ENCODE results near the gene ADH1C. TPM values are rescaled to one million over a fixed set of nuclear protein-coding genes. Genes with fewer than 3 reads are reported as not detected.
"Not testable (repeated sequence)": the region's sequence is repeated elsewhere in the genome, so short reads cannot be mapped to it uniquely, and the experiment has no call there.

Gene ADH1C
- total RNA-seq, 2 experiments from 2014 or later: not detected

DNA sequence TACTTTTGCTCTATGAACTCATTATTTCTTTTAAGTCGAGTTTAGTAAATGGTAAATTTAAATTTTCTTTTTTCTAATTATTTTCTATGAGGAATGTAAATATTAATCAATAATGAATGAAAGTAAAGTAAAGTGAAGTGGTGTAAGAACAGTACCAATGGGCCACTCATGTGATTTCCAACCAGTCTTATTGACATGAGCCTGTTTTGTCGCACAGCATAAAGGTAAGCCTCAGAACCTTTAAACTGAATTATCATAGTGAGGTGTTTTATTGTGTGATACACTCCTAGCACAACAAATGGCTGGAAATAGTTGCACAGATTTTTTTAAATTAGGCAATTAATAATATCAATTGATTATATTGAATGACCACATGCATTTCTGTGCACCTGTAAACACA lies 1.1 kb downstream of the ADH1C start:
- no peak for DNase-seq (ENCODE audit: low spot score)
- Histone ChIP-seq H2AFZ (ENCODE audit: low read length) (no peak overlapping the region), H3K9me2 (ENCODE audit: insufficient read depth, low read length) (no peaks in the 10 kb centered on the region), H3K9me3 (ENCODE audit: low read length) (no peaks in the 10 kb centered on the region), H3K79me2 (ENCODE audit: insufficient read depth, low read depth, low read length) (no peaks in the 10 kb centered on the region), H3K27ac (ENCODE audit: low read depth, low read length, poor library complexity, severe bottlenecking) (no peak overlapping the region), H3K36me3 (ENCODE audit: insufficient read depth, low read length) (no peaks in the 10 kb centered on the region), H3K4me3 (ENCODE audit: low read depth, low read length, poor library complexity, severe bottlenecking) (no peak overlapping the region), H3K4me2 (ENCODE audit: low read length) (no peak overlapping the region), H4K20me1 (ENCODE audit: insufficient read depth, low read length) (no peaks in the 10 kb centered on the region), H3K4me1 (ENCODE audit: insufficient read depth, low read length, poor library complexity, severe bottlenecking) (no peaks in the 10 kb centered on the region)
- CTCF ChIA-PET (ENCODE audit: unreplicated experiment): no interaction called here
- intact Hi-C loops (cut with micrococcal nuclease; ENCODE audit: unreplicated experiment): no loop called here
- BruUV-seq (replicated peaks): no TSS peak
- POLR2A ChIA-PET: no interaction called here
- TF ChIP-seq EZH2phosphoT487 (IDR thresholded peaks at IDR 0.05; ENCODE audit: borderline replicate concordance, low read depth, low read length) (no peak), CTCF (conservative IDR thresholded peaks at IDR 0.05; ENCODE audit: low read length) (no peak)

- Histone ChIP-seq H3K4me1 (ENCODE audit: insufficient read depth, low read length, poor library complexity, severe bottlenecking) (no peaks in the 10 kb centered on the region), H3K4me3 (ENCODE audit: low read depth, low read length, poor library complexity, severe bottlenecking) (no peak overlapping the region), H3K79me2 (ENCODE audit: insufficient read depth, low read depth, low read length) (no peaks in the 10 kb centered on the region), H2AFZ (ENCODE audit: low read length) (no peak overlapping the region), H3K27ac (ENCODE audit: low read depth, low read length, poor library complexity, severe bottlenecking) (no peak overlapping the region), H3K36me3 (ENCODE audit: insufficient read depth, low read length) (no peaks in the 10 kb centered on the region), H3K4me2 (ENCODE audit: low read length) (no peak overlapping the region), H3K9me3 (ENCODE audit: low read length) (no peaks in the 10 kb centered on the region), H4K20me1 (ENCODE audit: insufficient read depth, low read length) (no peaks in the 10 kb centered on the region), H3K9me2 (ENCODE audit: insufficient read depth, low read length) (no peaks in the 10 kb centered on the region)
- POLR2A ChIA-PET: interaction anchor here (0.7 kb wide), 1 partner anchor 102 kb away, joined by 3 read pairs; no protein-coding TSS in a partner anchor
- DNase-seq (ENCODE audit: low spot score): no peak
- no TSS peak for BruUV-seq (replicated peaks)
- TF ChIP-seq CTCF (conservative IDR thresholded peaks at IDR 0.05; ENCODE audit: low read length) (no peak), EZH2phosphoT487 (IDR thresholded peaks at IDR 0.05; ENCODE audit: borderline replicate concordance, low read depth, low read length) (no peak)
- intact Hi-C loops (cut with micrococcal nuclease; ENCODE audit: unreplicated experiment): no loop called here
- CTCF ChIA-PET (ENCODE audit: unreplicated experiment): no interaction called here
Observed at GRCh38 chr4:99349338-99349737, 3.2 kb downstream of the ADH1C start.

DNA sequence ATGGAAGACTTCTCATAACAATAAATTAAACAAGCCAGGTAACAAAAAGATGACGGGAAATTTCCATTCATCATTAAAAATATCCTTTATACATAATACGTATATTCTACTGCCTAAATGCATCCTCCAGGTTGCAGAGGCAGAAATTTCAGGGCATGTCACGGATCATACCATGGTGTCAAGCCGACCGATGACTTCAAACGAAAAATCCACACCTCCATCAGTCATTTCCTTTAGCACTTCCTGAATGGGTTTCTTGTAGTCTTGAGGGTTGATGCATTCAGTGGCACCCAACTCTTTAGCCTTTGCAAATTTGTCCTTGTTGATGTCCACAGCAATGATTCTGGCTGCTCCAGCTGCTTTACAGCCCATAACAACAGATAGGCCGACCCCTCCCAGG lies 9.9 kb downstream of the ADH1C start:
- intact Hi-C loops (cut with micrococcal nuclease; ENCODE audit: unreplicated experiment); H3K9me2 ChIP-seq (ENCODE audit: insufficient read depth, low read length); CTCF ChIA-PET (ENCODE audit: unreplicated experiment); H2AFZ ChIP-seq (ENCODE audit: low read length); H3K4me1 ChIP-seq (ENCODE audit: insufficient read depth, low read length, poor library complexity, severe bottlenecking); BruUV-seq (replicated peaks); H3K9me3 ChIP-seq (ENCODE audit: low read length); H4K20me1 ChIP-seq (ENCODE audit: insufficient read depth, low read length); H3K27ac ChIP-seq (ENCODE audit: low read depth, low read length, poor library complexity, severe bottlenecking); H3K79me2 ChIP-seq (ENCODE audit: insufficient read depth, low read depth, low read length); H3K4me3 ChIP-seq (ENCODE audit: low read depth, low read length, poor library complexity, severe bottlenecking); DNase-seq (ENCODE audit: low spot score); H3K4me2 ChIP-seq (ENCODE audit: low read length); H3K36me3 ChIP-seq (ENCODE audit: insufficient read depth, low read length); POLR2A ChIA-PET: not testable (repeated sequence)

Measured in OCI-LY7 (cell line).